Stimulated activated CD4-positive, alpha-beta T cell treated with anti-CD3 and anti-CD28 coated beads, Interleukin-2, amount 100 ng/mL, for 24 hours (primary cell): Measurements from ENCODE around the gene MUC5AC.

ENCODE experiments used
- DNase-seq, 2 donors: peaks; one replicate each; pipeline ENCODE4 v3.0.0-alpha.2; 2020

MUC5AC gene

GRCh38 chr11:1226986-1227550 is 69.3 kb downstream of the MUC5AC start:
- no peak for DNase-seq

- DNase-seq = no peak
Observed at GRCh38 chr11:1227551-1228100, 69.9 kb downstream of the MUC5AC start.

- no peak for DNase-seq
Observed at GRCh38 chr11:1228101-1228821, 70.5 kb downstream of the MUC5AC start.

GRCh38 chr11:1228921-1229451 is 71.2 kb downstream of the MUC5AC start:
- no peak for DNase-seq

GRCh38 chr11:1229471-1230120 is 71.8 kb downstream of the MUC5AC start:
- no peak for DNase-seq

GRCh38 chr11:1230121-1230455 is 72.3 kb downstream of the MUC5AC start:
- DNase-seq = no peak

GRCh38 chr11:1230456-1231395 is 73.0 kb downstream of the MUC5AC start:
- no peak for DNase-seq

GRCh38 chr11:1231396-1232020 is 73.8 kb downstream of the MUC5AC start:
- no peak for DNase-seq

GRCh38 chr11:1232021-1232882 is 74.5 kb downstream of the MUC5AC start:
- no peak for DNase-seq

GRCh38 chr11:1232883-1233321 is 75.1 kb downstream of the MUC5AC start:
- DNase-seq = no peak

- no peak for DNase-seq
Observed at GRCh38 chr11:1233351-1234053, 75.7 kb downstream of the MUC5AC start.

GRCh38 chr11:1234054-1234720 is 76.4 kb downstream of the MUC5AC start:
- DNase-seq = no peak

- DNase-seq = no peak
Observed at GRCh38 chr11:1234771-1235305, 77.1 kb downstream of the MUC5AC start.

GRCh38 chr11:1235306-1235900 is 77.7 kb downstream of the MUC5AC start:
- no peak for DNase-seq

GRCh38 chr11:1235901-1236315 is 78.2 kb downstream of the MUC5AC start:
- no peak for DNase-seq

GRCh38 chr11:1236316-1237127 is 78.8 kb downstream of the MUC5AC start:
- DNase-seq = no peak

GRCh38 chr11:1237128-1237580 is 79.4 kb downstream of the MUC5AC start:
- DNase-seq = no peak

- DNase-seq = no peak
Observed at GRCh38 chr11:1237851-1238250, 80.1 kb downstream of the MUC5AC start.
